ENCODE results near the gene ISG15. TPM values are rescaled to one million over a fixed set of nuclear protein-coding genes. Genes with fewer than 3 reads are reported as not detected.

Gene ISG15
- total and polyA plus RNA-seq, 2 of the 13 experiments (the other 11 are each of a cell fraction or from before 2014, with no cell fraction given) = 42.1 to 54.9 TPM

- TF ChIP-seq XRCC5 (optimal IDR thresholded peaks at IDR 0.05; ENCODE audit: low read length) (no peak), MYC (CRISPR knock-in tag; IDR thresholded peaks at IDR 0.05; ENCODE audit: borderline replicate concordance) (no peak), ATF1 (CRISPR knock-in tag; IDR thresholded peaks at IDR 0.05) (no peak), ZNF124 (CRISPR knock-in tag; IDR thresholded peaks at IDR 0.05) (no peak), SRSF1 (optimal IDR thresholded peaks at IDR 0.05; ENCODE audit: low read depth, low read length) (peak; percentile 28), BRD4 (CRISPR knock-in tag; IDR thresholded peaks at IDR 0.05) (no peak), NFYB (CRISPR knock-in tag; IDR thresholded peaks at IDR 0.05) (no peak), ZSCAN31 (CRISPR knock-in tag; IDR thresholded peaks at IDR 0.05; ENCODE audit: low read depth) (peak; percentile 65; the same call in 1 of the 2 replicates), ERF (CRISPR knock-in tag; IDR thresholded peaks at IDR 0.05) (no peak), NFE2L1 (CRISPR knock-in tag; IDR thresholded peaks at IDR 0.05; ENCODE audit: borderline replicate concordance) (no peak), PATZ1 (CRISPR knock-in tag; IDR thresholded peaks at IDR 0.05) (peak; percentile 83), IKZF4 (CRISPR knock-in tag; IDR thresholded peaks at IDR 0.05; ENCODE audit: borderline replicate concordance, low read depth, not compliant biosample characterization) (no peak), FOXK2 (IDR thresholded peaks at IDR 0.05) (no peak), ZSCAN25 (CRISPR knock-in tag; IDR thresholded peaks at IDR 0.05) (no peak), KLF11 (CRISPR knock-in tag; IDR thresholded peaks at IDR 0.05) (no peak), ZNF552 (CRISPR knock-in tag; IDR thresholded peaks at IDR 0.05; ENCODE audit: borderline replicate concordance) (no peak), MLLT10 (CRISPR knock-in tag; IDR thresholded peaks at IDR 0.05) (no peak), ZNF549 (CRISPR knock-in tag; IDR thresholded peaks at IDR 0.05) (no peak), ZNF136 (CRISPR knock-in tag; IDR thresholded peaks at IDR 0.05; ENCODE audit: low read depth) (no peak), ATF2 (CRISPR knock-in tag; IDR thresholded peaks at IDR 0.05) (no peak), ZC3H4 (CRISPR knock-in tag; IDR thresholded peaks at IDR 0.05; ENCODE audit: borderline replicate concordance) (no peak), ZFP36 (IDR thresholded peaks at IDR 0.05; ENCODE audit: borderline replicate concordance, low read depth, low read length, partially characterized antibody) (no peak), EP300 (IDR thresholded peaks at IDR 0.05; ENCODE audit: low read depth in 2 of 2, low read length in 2 of 2) (no peak), EP300 (CRISPR knock-in tag; IDR thresholded peaks at IDR 0.05; ENCODE audit: borderline replicate concordance) (no peak)
Measured at GRCh38 chr1:966135-966703, 47.1 kb upstream of the ISG15 start, which contains the start of gene PLEKHN1 (continued).

Measured in HepG2 (cell line).